ENCODE data around the gene ABCA8. TPM values are rescaled to one million over a fixed set of nuclear protein-coding genes. Genes with fewer than 3 reads are reported as not detected.

The ABCA8 gene
- total RNA-seq, 1 donor from 2014 or later: not detected

DNA sequence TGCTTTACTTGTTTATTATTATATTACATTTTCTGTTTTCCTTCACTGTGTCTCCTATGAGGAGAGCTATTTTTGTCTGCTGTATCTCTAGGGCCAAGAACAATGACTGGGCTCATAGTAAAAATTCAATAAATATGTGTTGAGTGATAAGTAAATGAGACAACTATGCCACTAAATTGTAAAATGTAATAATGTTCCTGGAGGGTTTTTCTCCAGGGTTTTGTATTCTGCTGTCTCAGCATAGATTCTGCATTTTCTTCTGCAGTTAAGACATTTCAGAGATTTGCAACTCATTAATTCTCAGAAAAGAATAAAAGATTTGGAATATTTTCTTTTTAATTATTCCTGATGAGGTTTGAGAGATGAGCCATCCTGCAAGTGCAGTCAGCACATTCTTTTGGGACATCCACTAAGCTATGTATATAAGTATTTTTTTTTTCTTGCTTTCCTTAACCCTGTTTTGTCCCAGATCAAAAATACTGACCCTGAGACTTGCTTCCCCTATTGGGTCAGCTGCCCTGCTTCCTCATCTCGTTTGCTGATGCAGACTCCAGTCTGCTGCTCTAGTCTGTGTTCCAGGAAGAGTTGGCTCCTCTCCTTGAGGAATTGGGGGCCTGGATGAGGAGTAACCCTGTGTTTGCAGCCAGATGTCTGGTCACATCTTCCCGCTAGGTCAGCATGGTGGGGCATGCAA, 122.9 kb downstream of the ABCA8 start:
- Histone ChIP-seq H3K79me2 (ENCODE audit: insufficient read depth, low read length) (no peaks in the 10 kb centered on the region), H3K27ac (ENCODE audit: low read depth, low read length) (no peak overlapping the region), H3K9me3 (ENCODE audit: insufficient read depth, low read depth, low read length) (no peaks in the 10 kb centered on the region), H3K9ac (ENCODE audit: low read length) (no peak overlapping the region), H3K4me1 (ENCODE audit: insufficient read depth, low read length) (no peaks in the 10 kb centered on the region), H2AFZ (ENCODE audit: low read depth, low read length) (no peak overlapping the region), H3K36me3 (ENCODE audit: insufficient read depth, low read length) (no peaks in the 10 kb centered on the region), H4K20me1 (ENCODE audit: insufficient read depth, low read length) (no peaks in the 10 kb centered on the region), H3K4me2 (ENCODE audit: low read length) (no peak overlapping the region), H3K27me3 (ENCODE audit: insufficient read depth, low read length) (no peaks in the 10 kb centered on the region), H3K4me3 (ENCODE audit: insufficient read depth, low read depth, low read length) (no peak overlapping the region)
- Mint-ChIP-seq H3K36me3 (ENCODE audit: low read depth, unreplicated experiment) (no peaks in the 10 kb centered on the region), H3K4me1 (ENCODE audit: low read depth, unreplicated experiment) (no peaks in the 10 kb centered on the region), H3K4me3 (ENCODE audit: unreplicated experiment) (no peak overlapping the region), H3K9me3 (ENCODE audit: unreplicated experiment) (peaks cover 2% of the 10 kb centered on the region), H3K27me3 (ENCODE audit: low read depth, unreplicated experiment) (peaks cover 2% of the 10 kb centered on the region), H3K27ac (ENCODE audit: unreplicated experiment) (no peak overlapping the region)
- DNase-seq (ENCODE audit: low read depth) (no peak), FAIRE-seq (no peak)
- TF ChIP-seq CTCF (IDR thresholded peaks at IDR 0.05; ENCODE audit: insufficient read depth, low read depth, low read length) (no peak), EZH2 (IDR thresholded peaks at IDR 0.05; ENCODE audit: insufficient read depth, low read length) (no peak)

GRCh38 chr17:68831170-68831569, 124.0 kb downstream of the ABCA8 start:
- TF ChIP-seq CTCF (IDR thresholded peaks at IDR 0.05; ENCODE audit: insufficient read depth, low read depth, low read length) (no peak), EZH2 (IDR thresholded peaks at IDR 0.05; ENCODE audit: insufficient read depth, low read length) (no peak)
- Histone ChIP-seq H3K27me3 (ENCODE audit: insufficient read depth, low read length) (no peaks in the 10 kb centered on the region), H3K4me3 (ENCODE audit: insufficient read depth, low read depth, low read length) (no peak overlapping the region), H3K27ac (ENCODE audit: low read depth, low read length) (no peak overlapping the region), H3K9me3 (ENCODE audit: insufficient read depth, low read depth, low read length) (no peaks in the 10 kb centered on the region), H3K4me1 (ENCODE audit: insufficient read depth, low read length) (no peaks in the 10 kb centered on the region), H3K79me2 (ENCODE audit: insufficient read depth, low read length) (no peaks in the 10 kb centered on the region), H2AFZ (ENCODE audit: low read depth, low read length) (no peak overlapping the region), H3K9ac (ENCODE audit: low read length) (no peak overlapping the region), H4K20me1 (ENCODE audit: insufficient read depth, low read length) (no peaks in the 10 kb centered on the region), H3K36me3 (ENCODE audit: insufficient read depth, low read length) (no peaks in the 10 kb centered on the region), H3K4me2 (ENCODE audit: low read length) (no peak overlapping the region)
- Mint-ChIP-seq H3K36me3 (ENCODE audit: low read depth, unreplicated experiment) (no peaks in the 10 kb centered on the region), H3K4me3 (ENCODE audit: unreplicated experiment) (no peak overlapping the region), H3K27ac (ENCODE audit: unreplicated experiment) (no peak overlapping the region), H3K27me3 (ENCODE audit: low read depth, unreplicated experiment) (peaks cover 2% of the 10 kb centered on the region), H3K4me1 (ENCODE audit: low read depth, unreplicated experiment) (no peaks in the 10 kb centered on the region), H3K9me3 (ENCODE audit: unreplicated experiment) (peaks cover 2% of the 10 kb centered on the region)
- FAIRE-seq: no peak
- DNase-seq (ENCODE audit: low read depth): no peak

DNA sequence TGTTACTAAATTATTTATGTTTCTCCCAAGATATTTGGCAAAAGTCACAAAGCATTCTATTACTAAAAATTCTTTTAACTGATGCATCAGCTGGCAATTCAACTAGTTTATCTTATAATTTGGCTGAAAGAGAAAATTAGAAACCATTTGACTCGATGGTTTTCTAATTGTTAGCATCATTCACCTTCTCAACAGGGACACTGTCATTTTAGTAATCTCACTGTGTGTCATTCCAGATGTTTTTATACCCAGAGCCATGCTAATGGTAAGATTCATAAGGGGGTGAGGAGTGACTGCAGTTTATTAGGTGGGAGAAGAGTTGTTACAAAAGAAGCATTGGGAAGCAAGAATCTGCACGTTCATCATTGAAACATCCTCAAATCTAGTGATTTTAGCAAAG, 124.9 kb downstream of the ABCA8 start:
- TF ChIP-seq CTCF (IDR thresholded peaks at IDR 0.05; ENCODE audit: insufficient read depth, low read depth, low read length) (no peak), EZH2 (IDR thresholded peaks at IDR 0.05; ENCODE audit: insufficient read depth, low read length) (no peak)
- no peak overlapping the region for H2AFZ ChIP-seq (ENCODE audit: low read depth, low read length)
- H3K27ac ChIP-seq (ENCODE audit: low read depth, low read length): no peak overlapping the region
- Mint-ChIP-seq H3K36me3 (ENCODE audit: low read depth, unreplicated experiment) (no peaks in the 10 kb centered on the region), H3K27ac (ENCODE audit: unreplicated experiment) (no peak overlapping the region), H3K27me3 (ENCODE audit: low read depth, unreplicated experiment) (peaks cover 2% of the 10 kb centered on the region), H3K4me3 (ENCODE audit: unreplicated experiment) (no peak overlapping the region), H3K9me3 (ENCODE audit: unreplicated experiment) (peaks cover 2% of the 10 kb centered on the region), H3K4me1 (ENCODE audit: low read depth, unreplicated experiment) (no peaks in the 10 kb centered on the region)
- no peak overlapping the region for H3K4me3 ChIP-seq (ENCODE audit: insufficient read depth, low read depth, low read length)
- H3K4me2 ChIP-seq (ENCODE audit: low read length): no peak overlapping the region
- no peaks in the 10 kb centered on the region for H3K36me3 ChIP-seq (ENCODE audit: insufficient read depth, low read length)
- FAIRE-seq (no peak), DNase-seq (ENCODE audit: low read depth) (no peak)
- H3K9me3 ChIP-seq (ENCODE audit: insufficient read depth, low read depth, low read length): no peaks in the 10 kb centered on the region
- no peaks in the 10 kb centered on the region for H3K27me3 ChIP-seq (ENCODE audit: insufficient read depth, low read length)
- no peaks in the 10 kb centered on the region for H4K20me1 ChIP-seq (ENCODE audit: insufficient read depth, low read length)
- H3K9ac ChIP-seq (ENCODE audit: low read length): no peak overlapping the region
- no peaks in the 10 kb centered on the region for H3K79me2 ChIP-seq (ENCODE audit: insufficient read depth, low read length)
- H3K4me1 ChIP-seq (ENCODE audit: insufficient read depth, low read length): no peaks in the 10 kb centered on the region
